Kidney (tissue), 14 donors: ENCODE measurements around the gene ZSCAN20. TPM values are rescaled to one million over a fixed set of nuclear protein-coding genes. Genes with fewer than 3 reads are reported as not detected.

Experiments
- DNase-seq, 5 donors: peaks; one replicate each; pipeline ENCODE4 v3.0.0-alpha.2; 2013 to 2020
- FAIRE-seq: peaks from 2 replicates; lab custom pipeline; 2012; peaks lifted over from hg19 to GRCh38; lab: Jason Lieb, UNC
- H3K27ac ChIP-seq, 2 donors: one replicate each; pipeline ENCODE4 v1.7.0; 2013; ENCODE audit warnings: low read depth in 2 of 2, low read length in 2 of 2, inconsistent platforms in 1 of 2
- H3K27me3 ChIP-seq: one replicate; pipeline ENCODE4 v1.7.1; 2013; ENCODE audit warnings: low read length, inconsistent platforms; ENCODE audit not compliant: control insufficient read depth, insufficient read depth
- H3K36me3 ChIP-seq, 3 donors: one replicate each; pipeline versions ENCODE4 v1.7.0 to v1.7.1; 2013; ENCODE audit warnings: low read length in 3 of 3, control low read depth in 1 of 3, inconsistent platforms in 1 of 3; ENCODE audit not compliant: insufficient read depth in 3 of 3, control insufficient read depth in 2 of 3
- H3K4me1 ChIP-seq, 3 donors: one replicate each; pipeline versions ENCODE4 v1.7.0 to v1.7.1; 2013; ENCODE audit warnings: low read length in 3 of 3, inconsistent platforms in 1 of 3, low read depth in 1 of 3; ENCODE audit not compliant: control insufficient read depth in 2 of 3, insufficient read depth in 2 of 3
- H3K4me3 ChIP-seq, 3 donors: one replicate each; pipeline versions ENCODE4 v1.7.0 to v1.8.1; 2013; ENCODE audit warnings: low read length in 3 of 3, control low read depth in 1 of 3, inconsistent platforms in 1 of 3
- H3K9ac ChIP-seq, 3 donors: one replicate each; pipeline versions ENCODE4 v1.7.0 to v1.7.1; 2013; ENCODE audit warnings: low read length in 3 of 3, control low read depth in 1 of 3, inconsistent platforms in 1 of 3
- H3K9me3 ChIP-seq, 3 donors: one replicate each; pipeline versions ENCODE4 v1.7.0 to v1.7.1; 2013; ENCODE audit warnings: low read length in 3 of 3, control low read depth in 1 of 3, inconsistent platforms in 1 of 3; ENCODE audit not compliant: control insufficient read depth in 2 of 3, insufficient read depth in 1 of 3
- intact Hi-C: fragments of 100-400 bp; cut with DNase I; formaldehyde crosslinking; loops from one replicate; pipeline ENCODE4 v1.11.1; 2022
- polyA plus RNA-seq: library from polyadenylated mRNA; stranded (reverse); fragments of 350-450 nt; fragmentation: Illumina TruSeq; extraction: RNeasy Lipid Tissue Mini Kit (QIAGEN cat#74804); gene quantifications from one replicate; pipeline ENCODE4 v1.2.3, GENCODE V29; 2014; ENCODE audit warnings: low read depth, low replicate concordance; ENCODE audit not compliant: insufficient read depth
- total RNA-seq: library from RNA; stranded (reverse); fragmentation: NEBNext Ultra II Directional; extraction: Animal tissue kit (Norgen Biotek cat#: 25700); gene quantifications from one replicate; pipeline ENCODE4 v1.2.1, GENCODE V29; 2021
- TF ChIP-seq, protein P1 (sequence below): IDR thresholded peaks from 3 replicates; pipeline ENCODE4 v1.5.1; 2012; ENCODE audit warnings: mild to moderate bottlenecking, moderate library complexity, borderline replicate concordance; ENCODE audit not compliant: insufficient read depth; ENCODE audit errors: extremely low read depth
- donor health status: control.
- donor health status: control.
- donor health status: control.
- donor health status: control.
- donor health status: control.
- donor health status: DM: yes; HTN: yes; CAD: no.
- donor health status: Normal renal cell carcinoma (clear cell type).

ZSCAN20 gene
- total and polyA plus RNA-seq, 2 donors from 2014 or later: 0.99 to 6.3 TPM

DNA sequence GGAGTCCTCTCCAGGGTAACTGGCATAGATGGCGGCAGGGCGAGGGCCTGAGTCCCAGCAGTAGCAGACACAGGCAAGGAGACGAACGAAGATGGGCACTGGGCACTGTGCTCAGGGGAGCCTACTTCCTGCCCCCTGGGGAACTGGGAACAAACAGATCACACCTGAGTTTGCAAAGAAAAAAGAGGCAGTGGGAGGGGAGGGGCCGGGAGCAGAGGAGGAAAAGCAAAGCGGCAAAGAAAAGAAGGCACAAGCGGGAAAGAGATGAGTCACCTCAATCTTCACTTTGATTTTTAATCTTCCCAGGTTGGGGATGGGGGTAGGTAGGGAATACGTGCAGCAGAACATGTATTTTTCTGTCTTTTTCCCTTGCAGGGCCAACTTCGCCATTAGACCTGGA, 44.0 kb downstream of the ZSCAN20 start:
- H3K9me3 ChIP-seq: no peaks in the 10 kb centered on the region
- no peaks in the 10 kb centered on the region for H3K4me1 ChIP-seq
- no peak overlapping the region for H3K9ac ChIP-seq
- H3K36me3 ChIP-seq: no peaks in the 10 kb centered on the region
- H3K4me3 ChIP-seq: no peak overlapping the region
- FAIRE-seq: no peak
- no peaks in the 10 kb centered on the region for H3K27me3 ChIP-seq
- H3K27ac ChIP-seq: no peak overlapping the region
- intact Hi-C loops: no loop called here
- no peak for DNase-seq
- TF ChIP-seq, protein P1, sequence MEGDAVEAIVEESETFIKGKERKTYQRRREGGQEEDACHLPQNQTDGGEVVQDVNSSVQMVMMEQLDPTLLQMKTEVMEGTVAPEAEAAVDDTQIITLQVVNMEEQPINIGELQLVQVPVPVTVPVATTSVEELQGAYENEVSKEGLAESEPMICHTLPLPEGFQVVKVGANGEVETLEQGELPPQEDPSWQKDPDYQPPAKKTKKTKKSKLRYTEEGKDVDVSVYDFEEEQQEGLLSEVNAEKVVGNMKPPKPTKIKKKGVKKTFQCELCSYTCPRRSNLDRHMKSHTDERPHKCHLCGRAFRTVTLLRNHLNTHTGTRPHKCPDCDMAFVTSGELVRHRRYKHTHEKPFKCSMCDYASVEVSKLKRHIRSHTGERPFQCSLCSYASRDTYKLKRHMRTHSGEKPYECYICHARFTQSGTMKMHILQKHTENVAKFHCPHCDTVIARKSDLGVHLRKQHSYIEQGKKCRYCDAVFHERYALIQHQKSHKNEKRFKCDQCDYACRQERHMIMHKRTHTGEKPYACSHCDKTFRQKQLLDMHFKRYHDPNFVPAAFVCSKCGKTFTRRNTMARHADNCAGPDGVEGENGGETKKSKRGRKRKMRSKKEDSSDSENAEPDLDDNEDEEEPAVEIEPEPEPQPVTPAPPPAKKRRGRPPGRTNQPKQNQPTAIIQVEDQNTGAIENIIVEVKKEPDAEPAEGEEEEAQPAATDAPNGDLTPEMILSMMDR: no peak

DNA sequence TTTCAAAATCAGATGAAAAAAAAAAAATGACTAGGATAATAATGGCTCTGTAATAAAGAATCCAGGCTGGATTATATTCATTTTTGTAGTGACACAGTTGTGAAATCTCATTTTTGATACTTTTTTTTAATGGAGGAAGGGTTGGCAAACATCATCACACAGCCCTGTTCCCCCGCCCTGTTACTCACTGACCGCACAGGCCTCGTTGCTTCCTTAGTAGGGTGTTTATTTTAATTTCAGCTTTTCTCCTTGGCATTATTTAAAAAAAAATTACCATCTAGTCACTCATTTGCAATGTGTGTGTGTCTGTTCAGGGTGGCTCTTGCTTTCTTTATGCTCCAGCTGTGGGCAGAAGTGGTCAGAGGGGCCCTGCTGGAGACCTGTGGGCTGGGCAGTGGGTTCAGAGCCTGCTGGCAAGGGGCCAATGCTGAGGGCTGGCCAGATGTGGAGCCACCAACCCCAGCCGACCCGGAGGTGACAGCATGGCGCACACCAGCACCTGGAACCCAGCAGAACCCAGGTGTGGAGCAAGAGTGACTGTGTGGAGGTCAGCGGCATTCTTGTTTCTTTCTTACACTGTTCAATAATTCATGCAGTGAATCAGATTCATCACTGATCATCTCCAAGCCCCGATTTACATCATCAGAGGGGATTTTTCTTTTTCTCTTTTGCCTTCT, 44.6 kb downstream of the ZSCAN20 start:
- FAIRE-seq: no peak
- TF ChIP-seq, protein P1: no peak
- H3K9ac ChIP-seq: no peak overlapping the region
- intact Hi-C loops: no loop called here
- H3K4me3 ChIP-seq: no peak overlapping the region
- no peak overlapping the region for H3K27ac ChIP-seq
- no peaks in the 10 kb centered on the region for H3K27me3 ChIP-seq
- DNase-seq: no peak
- no peaks in the 10 kb centered on the region for H3K4me1 ChIP-seq
- H3K36me3 ChIP-seq: no peaks in the 10 kb centered on the region
- no peaks in the 10 kb centered on the region for H3K9me3 ChIP-seq

DNA sequence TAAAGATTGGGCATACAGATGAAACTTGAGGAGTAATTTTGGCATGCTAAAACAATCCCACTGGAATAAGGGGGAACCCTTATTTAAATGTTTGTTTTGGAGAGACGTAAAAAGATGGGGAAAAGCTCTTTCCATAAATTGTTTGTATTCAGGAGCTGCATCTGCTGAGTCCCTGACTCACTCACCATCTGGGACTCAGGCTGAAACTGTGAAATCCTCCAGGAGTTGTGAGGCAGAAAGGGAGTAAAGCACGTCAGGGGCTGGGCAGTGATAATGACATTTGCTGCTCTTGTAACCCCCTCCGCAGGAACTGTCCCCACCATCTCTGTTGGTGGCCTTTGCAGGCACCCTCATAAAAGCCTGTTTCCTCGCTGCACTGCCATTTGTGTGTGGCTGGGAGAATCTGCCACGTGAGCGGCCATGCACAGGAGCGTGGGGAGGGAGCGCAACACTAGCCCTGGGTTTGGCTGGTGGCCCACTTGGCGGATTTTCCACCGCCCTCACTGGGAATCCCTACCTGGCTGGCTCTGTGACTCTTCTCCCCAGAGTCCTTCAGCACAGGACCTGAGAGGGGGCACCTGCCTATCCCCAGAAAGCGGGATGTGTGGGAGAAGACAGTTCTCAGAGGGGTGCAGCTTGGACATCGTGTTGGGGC, 45.3 kb downstream of the ZSCAN20 start:
- DNase-seq: peak in 1 of 5 donors; percentile 7
- no peak overlapping the region for H3K27ac ChIP-seq
- no peaks in the 10 kb centered on the region for H3K4me1 ChIP-seq
- no peaks in the 10 kb centered on the region for H3K27me3 ChIP-seq
- no peak for FAIRE-seq
- no peak overlapping the region for H3K4me3 ChIP-seq
- no peaks in the 10 kb centered on the region for H3K9me3 ChIP-seq
- TF ChIP-seq, protein P1: no peak
- H3K36me3 ChIP-seq: no peaks in the 10 kb centered on the region
- H3K9ac ChIP-seq: no peak overlapping the region
- intact Hi-C loops: no loop called here
